Stimulated activated CD4-positive, alpha-beta T cell treated with anti-CD3 and anti-CD28 coated beads, Interleukin-15, amount 100 ng/mL, for 1 hour (primary cell): Measurements from ENCODE around the gene KIF3C.
A peak's percentile ranks its signal among the peaks of the same experiment; 100 is the strongest.
"Not testable (repeated sequence)": the region's sequence is repeated elsewhere in the genome, so short reads cannot be mapped to it uniquely, and the experiment has no call there.

Experiments
- DNase-seq, 2 donors: peaks; one replicate each; pipeline ENCODE4 v3.0.0-alpha.2; 2020; ENCODE audit warnings: low read depth in 1 of 2, low spot score in 1 of 2

KIF3C gene

DNA sequence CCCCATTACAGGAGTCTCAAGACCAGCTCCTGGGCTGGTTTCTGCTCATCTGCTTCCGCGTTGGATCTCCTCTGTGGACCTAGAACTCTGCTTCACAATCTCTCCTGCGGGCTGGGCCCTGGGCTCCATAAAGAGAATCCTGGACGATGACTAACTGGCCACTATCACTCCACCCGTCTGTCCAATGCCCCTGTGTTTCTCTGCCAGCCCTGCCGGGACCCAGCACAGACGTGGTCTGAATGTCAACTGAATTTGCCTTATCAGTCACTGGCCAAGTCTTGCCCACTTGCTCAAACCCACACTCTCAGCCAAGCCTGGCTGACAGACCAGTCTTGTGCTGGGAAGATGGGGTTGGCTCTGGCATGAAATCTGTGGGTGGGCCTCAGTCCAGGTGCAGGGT is 17.4 kb downstream of the KIF3C start:
- no peak for DNase-seq

DNA sequence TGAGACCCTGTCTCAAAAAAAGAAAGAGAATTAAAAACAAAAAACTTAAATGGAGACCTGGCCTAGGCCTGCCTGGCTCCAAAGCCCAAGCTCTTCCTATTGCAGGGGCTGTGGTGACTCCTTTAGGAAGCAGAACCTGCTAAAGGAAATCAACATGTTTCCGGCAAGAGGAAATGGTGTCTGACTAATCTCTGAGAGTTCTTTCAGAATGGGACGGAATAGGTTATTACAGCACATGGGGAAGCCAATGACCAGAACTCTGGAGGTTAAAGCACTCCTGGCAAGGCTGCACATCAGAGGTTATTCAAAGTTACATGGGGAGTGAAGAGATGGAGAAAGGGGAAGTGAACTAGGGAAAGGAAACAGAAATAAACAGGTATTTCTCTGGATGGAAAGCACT is 21.4 kb downstream of the KIF3C start:
- no peak for DNase-seq

DNA sequence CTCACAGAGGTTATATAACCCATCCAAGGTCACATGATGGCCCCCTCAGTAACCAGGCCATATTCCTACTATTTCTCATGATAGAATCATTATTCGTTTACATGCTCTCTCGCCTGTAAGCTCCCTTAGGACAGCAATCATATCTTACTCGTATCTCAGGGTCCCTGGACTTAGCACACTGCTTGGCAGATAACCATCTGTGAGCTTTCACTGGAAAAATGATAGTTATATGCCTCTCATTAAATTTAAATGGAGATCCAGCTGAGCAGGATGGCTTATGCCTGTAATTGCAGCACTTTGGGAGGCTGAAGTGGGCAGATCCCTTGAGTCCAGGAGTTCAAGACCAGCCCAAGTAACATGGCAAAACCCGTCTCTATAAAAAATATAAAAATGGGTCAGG is 21.9 kb downstream of the KIF3C start:
- DNase-seq = no peak

- not testable (repeated sequence) for DNase-seq
These were observed 23.7 kb downstream of the KIF3C start for GRCh38 chr2:25958611-25959010.

DNA sequence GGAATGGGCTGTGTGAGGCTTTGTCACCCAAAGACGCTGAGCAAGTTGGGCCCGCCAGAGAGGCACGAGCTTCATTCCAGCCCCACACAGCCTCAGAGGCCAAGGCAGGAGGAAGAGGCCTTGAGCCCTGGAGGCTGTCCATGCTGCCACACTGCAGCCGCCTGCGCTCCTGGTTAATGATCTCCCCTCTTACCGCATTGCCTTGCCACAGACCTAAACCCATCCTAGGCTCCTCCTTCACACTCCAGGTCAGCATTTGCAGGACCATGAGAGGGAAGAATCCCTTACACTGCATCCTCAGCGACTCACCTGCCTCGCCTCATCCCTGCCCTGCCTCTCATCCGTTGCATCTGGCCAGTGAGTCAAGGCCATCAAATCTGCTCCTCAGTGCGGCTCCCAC is 24.6 kb downstream of the KIF3C start:
- DNase-seq = no peak

DNA sequence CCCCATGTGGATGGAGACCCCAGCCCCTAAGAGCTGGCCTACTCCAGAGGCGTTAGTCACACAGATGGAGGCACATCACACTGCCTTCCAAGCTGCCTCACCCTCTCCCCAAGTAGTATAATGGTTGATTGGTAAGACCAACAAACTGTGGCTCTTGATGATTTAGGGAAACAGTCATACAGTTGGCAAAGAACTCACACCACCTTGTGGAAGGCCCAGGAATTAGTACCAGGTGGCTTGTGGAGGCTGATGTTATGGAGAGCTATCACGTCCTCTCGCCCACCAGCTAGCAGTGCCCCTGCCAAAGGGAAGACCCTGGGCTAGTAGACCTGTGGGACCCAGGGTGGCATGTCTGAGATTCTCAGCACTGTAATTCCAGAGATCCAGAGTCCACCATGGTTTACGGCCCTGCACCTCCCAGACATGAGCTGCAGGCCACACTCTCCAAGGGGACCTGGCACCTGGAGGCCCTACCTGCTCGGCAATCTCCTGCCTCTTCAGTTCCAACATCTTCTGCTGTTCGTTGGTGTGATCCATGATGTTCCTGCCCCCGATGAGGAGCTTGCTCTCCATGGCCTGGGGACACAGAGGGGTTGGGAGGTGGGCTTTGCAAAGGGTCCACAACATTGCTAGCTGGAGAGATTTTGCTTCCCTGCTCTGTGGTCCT is 26.3 kb downstream of the KIF3C start:
- no peak for DNase-seq

GRCh38 chr2:25955036-25955435 is 27.3 kb downstream of the KIF3C start:
- no peak for DNase-seq

DNA sequence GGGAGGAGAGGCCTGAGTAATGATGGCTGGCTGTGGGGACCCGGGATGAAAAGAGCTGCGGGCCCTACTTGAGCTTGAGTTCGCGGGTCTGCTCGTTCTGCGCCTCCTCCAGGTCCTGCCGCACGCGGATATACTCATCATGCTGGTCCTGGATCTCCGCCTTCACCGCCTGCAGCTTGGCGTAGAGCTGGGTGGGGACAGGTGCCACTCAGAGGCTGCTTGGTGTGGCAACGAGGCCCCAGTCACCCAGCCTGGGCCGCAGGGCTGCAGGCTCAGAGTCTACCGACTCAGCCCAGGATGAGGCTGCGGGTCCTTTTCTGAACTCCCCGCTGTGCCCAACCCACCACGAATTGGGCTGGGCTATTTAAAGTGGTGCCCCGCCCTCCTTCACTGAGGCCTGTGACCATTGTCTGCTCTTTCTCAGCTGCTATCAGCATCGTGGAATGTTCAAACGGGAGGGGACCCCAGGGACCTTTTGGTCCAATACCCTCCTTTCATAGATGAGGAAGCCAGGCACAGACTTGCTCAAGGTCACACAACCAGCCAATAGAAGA is 28.0 kb downstream of the KIF3C start:
- no peak for DNase-seq

- DNase-seq = peak; percentile 42 to 58
These were observed 31.2 kb downstream of the KIF3C start for GRCh38 chr2:25951071-25951547.

DNA sequence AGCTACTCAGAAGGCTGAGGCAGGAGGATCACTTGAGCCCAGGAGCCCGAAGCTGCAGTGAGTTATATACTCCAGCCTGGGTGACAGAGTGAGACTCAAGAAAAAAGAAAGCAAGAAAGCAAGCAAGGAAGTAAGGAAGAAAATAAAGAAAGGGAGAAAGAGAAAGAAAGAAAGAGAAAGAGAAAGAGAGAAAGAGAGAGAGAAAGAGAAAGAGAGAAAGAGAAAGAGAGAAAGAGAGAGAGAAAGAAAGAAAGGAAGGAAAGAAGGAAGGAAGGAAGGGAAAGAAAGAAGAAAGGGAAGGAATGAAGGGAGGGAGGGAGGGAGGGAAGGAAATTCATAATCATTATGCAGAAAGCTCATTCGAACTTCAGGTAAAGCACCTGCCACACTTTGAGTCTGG is 33.9 kb downstream of the KIF3C start:
- DNase-seq = no peak

DNA sequence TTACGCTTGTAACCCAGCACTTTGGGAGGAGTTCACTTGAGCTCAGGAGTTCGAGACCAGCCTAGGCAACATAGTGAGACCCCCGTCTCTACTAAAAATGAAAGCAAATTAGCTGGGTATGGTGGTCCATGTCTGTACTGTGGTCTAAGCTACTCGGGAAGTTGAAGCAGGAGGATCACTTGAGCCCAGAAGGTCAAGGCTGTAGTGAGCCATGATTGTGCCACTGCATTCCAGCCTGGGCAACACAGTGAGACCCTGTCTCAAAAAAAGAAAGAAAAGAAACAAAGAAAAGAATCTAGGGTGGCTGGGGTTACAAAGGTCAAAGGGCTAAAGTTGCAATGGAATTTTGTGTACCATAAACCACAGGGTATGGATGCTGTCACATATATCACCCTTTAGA is 41.3 kb downstream of the KIF3C start:
- DNase-seq = no peak

DNA sequence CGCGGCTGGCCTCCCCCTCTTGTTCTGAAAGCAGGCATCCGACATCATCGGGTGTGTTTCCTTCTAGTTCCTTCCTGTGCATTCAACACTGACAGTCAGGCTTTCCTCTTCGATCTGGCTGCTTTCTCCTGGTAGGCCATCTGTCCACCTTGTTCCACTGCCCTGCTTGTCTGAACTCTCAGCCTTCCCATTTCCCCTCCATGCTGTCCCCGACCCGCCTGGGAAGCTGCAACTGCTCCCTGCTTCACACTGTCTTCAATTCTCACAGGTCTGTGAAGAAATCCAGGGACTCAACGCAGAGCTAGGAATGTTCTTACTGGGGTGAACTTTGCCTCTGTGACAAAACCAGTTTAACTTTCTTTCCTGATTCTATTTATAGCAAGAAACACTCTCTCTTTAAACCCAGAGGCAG is 43.0 kb downstream of the KIF3C start:
- DNase-seq = no peak

DNA sequence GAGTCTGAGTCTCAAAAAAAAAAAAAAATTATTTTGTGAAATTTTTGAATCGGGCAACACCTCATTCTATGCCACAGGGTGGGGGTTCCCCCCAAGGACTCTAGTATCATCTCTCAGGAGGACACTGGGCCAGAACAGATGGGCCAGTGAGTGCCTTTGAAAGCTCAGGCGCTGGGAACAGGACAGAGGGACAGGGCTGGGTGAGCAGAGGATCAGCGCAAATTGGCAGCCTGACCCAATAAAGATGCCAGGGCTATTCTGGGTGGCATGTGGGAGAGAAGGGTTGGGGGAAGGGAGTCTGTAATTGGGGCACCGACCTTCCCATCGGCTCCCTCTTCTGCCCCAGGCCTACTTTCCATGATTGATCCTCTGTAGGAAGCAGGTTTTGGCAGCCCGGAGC is 44.0 kb downstream of the KIF3C start:
- DNase-seq = no peak

- DNase-seq = no peak
These were observed 45.3 kb downstream of the KIF3C start for GRCh38 chr2:25936889-25937545.

GRCh38 chr2:25933622-25934021 is 48.7 kb downstream of the KIF3C start:
- DNase-seq = no peak

DNA sequence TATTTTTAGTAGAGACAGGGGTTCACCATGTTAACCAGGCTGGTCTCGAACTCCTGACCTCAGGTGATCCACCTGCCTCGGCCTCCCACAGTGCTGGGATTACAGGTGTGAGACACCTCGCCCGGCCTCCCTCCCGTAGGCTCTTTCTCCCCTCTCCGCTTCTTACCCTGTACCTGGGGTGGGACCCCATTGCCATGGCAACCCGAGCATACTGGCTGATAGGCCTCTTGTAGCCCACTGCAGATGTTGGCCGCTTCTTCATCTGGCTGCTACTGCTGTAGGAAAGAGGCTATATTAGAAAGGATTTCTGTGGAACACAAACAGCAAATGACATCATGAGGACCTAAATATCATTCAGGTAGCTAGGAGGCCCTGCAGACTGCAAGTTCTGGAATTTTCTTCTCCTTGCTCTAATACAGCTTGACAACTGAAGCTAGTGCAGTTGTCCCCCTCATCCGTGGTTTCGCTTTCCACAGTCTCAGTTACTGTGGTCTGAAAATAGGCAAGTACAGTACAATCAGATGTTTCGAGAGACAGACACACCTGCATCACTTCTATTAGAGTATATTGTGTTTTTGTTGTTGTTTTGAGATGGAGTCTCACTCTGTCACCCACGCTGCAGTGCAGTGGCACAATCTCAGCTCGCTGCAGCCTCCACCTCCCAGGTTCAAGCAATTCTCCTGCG is 52.4 kb downstream of the KIF3C start:
- DNase-seq = no peak

GRCh38 chr2:25928668-25929067 is 53.6 kb downstream of the KIF3C start:
- DNase-seq = no peak

DNA sequence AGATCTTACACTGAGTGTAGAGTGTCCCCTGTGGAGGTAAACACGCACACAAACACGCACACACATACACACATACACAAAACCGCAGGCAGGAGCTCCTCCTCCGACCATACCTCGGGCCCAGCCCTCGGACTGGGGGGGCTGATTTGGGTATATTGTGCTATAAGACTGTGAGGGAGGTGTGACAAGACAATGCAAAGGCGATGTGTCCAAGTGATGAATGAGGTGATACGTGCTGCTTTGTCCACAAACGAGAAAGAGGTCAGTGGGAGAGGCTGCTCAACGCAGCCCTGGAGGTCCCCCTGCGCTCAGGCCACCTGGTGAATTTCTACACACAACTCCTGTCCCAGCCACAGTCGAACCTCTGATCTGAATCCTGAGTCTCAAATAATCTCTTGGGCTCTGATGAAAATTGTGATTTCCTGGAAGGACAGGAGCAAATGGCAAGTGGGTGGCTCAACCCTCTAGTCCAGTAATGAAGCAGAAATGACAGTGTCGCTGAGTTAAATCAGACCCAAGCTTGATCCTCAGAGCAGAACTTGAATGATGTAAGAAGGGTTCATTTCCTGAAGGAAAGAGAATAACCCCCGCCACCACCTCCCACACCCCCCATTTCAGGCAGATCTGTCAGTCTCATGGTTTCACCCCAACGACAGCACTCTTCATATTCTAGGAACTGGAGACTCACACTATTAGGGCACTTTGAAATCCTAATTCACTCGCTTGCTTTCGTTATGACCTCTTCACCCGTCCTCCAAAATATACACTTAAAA is 55.1 kb downstream of the KIF3C start:
- DNase-seq = no peak

DNA sequence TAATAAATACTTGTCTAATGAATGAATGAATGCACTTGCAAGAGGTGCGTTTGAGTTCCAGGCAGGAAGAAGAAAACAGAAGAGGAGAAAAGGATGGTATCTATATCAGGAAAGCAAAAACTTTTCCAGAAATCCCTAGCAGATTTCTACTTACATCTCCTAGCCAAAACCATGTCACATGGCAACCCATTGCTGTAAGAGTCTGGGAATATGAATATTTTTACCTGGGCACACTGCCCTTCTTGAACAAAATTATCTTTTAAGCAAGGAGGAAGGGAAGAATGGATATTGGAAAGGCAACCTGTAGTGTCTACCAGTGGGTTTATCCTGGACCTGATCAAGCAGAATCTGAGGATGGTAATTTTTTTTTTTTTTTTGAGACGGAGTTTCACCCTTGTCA is 59.8 kb downstream of the KIF3C start:
- no peak for DNase-seq

DNA sequence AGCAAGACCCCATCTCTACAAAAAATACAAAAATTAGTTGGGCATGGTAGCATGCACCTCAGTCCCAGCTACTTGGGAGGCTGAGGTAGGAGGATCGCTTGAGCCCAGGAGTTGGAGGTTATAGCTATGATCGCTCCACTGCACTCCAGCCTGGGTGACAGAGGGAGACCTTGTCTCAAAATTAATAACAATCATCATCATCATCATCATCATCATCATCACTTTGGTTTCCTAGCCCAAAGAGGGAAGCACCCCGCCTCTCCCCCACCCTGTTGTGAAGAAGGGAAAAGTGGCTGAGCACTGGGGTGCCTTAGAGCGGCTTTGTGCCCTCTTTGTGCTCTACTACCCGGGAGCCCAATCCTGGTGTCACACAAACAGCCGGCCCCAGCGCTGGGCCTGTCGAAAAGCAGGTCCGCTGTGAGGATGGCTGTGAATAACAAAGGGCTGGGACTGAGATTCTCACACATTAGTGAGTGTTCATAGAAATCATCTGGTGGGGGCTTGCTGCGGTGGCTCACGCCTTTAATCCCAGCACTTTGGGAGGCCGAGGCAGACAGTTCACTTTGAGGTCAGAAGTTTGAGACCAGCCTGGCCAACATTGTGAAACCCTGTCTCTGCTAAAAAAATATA is 61.4 kb downstream of the KIF3C start:
- no peak for DNase-seq

DNA sequence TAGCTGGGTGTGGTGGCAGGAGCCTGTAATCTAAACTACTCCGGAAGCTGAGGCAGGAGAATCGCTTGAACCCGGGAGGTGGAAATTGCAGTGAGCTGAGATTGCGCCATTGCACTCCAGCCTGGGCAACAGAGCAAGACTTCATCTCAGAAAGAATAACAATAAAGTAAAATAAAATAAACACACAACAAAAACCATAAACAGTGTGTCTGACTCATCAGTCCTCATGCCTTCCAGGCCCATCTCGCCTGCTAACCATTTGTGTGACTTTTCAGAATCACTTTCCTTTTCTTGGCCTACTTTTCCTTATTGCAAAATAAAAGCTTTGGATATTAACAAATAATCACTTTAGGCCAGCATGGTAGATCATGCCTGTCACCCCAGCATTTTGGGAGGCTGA is 62.0 kb downstream of the KIF3C start:
- no peak for DNase-seq
